HG02973 (cell line): ENCODE measurements around the gene KRTAP4-3.
"Not testable (repeated sequence)": the region's sequence is repeated elsewhere in the genome, so short reads cannot be mapped to it uniquely, and the experiment has no call there.

Source experiments
- ATAC-seq: cut with Tn5 transposase; IDR thresholded peaks from one replicate; pipeline ENCODE4 v1.9.1; 2021; ENCODE audit warnings: moderate library complexity; ENCODE audit not compliant: unreplicated experiment

KRTAP4-3 gene

GRCh38 chr17:41153856-41154255 lies 14.2 kb downstream of the KRTAP4-3 start:
- no peak for ATAC-seq

GRCh38 chr17:41151525-41151924 lies 16.5 kb downstream of the KRTAP4-3 start:
- no peak for ATAC-seq

DNA sequence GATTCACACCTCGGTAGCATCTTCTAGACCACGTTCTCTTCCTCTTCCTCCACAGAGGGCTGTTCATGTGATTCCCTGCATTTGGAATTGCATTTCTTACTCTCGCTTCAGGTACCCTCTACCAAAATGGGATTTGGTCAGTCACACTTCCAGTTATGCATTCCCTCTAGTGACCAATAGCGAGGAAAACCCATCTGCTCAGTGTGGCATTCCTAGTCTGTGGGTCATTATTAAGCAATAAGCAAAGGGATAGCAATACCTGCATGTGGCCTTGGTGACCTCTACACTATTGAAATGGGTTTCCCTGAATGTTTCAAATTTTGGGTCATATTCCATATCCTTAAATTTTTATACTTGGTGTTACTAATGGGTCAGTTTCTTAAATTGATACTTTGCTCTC lies 18.0 kb downstream of the KRTAP4-3 start:
- no peak for ATAC-seq

GRCh38 chr17:41149652-41149985 lies 18.4 kb downstream of the KRTAP4-3 start, which contains the start of gene KRTAP4-5:
TSS of gene KRTAP4-5 (minus strand) at chr17:41149825. CDS start at chr17:41149767, 58 bp downstream.
- ATAC-seq = no peak

DNA sequence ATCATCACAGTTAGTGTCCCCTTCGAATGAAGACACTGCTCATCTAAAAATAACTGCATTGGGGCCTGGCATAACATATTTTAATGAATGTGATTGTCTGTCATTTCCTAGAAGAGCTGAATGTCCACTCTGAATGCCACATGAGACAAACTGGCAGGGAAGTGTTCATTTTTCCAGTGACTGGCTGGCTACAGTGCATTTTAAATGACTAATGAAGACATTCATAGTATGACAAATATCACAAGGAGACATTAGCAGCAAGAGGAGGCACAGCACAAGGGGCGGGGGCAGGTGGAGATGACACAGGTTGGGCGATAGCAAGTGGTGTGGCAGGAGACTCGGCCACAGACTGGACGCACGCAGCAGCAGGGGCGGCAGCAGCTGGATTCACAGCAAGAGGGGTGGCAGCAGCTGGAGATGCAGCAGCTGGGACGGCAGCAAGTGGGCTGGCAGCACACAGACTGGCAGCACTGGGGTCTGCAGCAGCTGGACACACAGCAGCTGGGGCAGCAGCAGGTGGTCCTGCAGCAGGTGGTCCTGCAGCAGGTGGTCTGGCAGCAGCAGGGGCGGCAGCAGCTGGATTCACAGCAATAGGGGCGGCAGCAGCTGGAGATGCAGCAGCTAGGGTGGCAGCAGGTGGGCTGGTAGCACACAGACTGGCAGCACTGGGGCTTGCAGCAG lies 18.9 kb downstream of the KRTAP4-3 start:
- not testable (repeated sequence) for ATAC-seq

DNA sequence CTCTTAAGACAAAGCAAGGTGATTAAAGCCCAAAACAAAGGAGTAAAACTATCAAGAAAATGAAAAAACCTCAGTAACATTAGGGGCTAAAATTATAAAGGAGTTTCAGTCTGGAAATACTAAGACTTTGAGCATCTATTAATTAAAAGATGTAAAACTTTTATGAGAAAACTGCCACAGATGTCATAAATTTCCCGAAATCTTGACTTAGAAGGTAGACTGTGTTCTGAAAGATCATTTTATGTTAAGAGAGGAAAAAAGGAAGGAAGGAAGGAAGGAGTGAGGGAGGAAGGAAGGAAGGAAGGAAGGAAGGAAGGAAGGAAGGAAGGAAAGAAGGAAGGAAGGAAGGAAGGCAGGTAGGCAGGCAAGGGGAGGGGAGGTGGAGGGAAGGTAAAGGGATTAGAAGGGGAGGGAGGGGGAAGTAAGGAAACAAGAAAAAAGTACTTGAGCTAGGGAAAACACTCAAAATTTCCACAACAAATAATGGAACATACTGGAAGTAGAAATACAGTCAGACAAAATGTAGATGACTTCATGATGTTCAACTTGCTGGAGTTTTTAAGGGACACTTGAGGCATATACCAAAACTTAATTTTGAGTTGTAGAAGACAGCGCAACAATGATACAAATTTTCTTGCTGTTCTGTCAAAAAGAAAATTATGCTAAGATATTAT lies 20.4 kb downstream of the KRTAP4-3 start:
- ATAC-seq = no peak

GRCh38 chr17:41145261-41145660 lies 22.8 kb downstream of the KRTAP4-3 start:
- no peak for ATAC-seq

DNA sequence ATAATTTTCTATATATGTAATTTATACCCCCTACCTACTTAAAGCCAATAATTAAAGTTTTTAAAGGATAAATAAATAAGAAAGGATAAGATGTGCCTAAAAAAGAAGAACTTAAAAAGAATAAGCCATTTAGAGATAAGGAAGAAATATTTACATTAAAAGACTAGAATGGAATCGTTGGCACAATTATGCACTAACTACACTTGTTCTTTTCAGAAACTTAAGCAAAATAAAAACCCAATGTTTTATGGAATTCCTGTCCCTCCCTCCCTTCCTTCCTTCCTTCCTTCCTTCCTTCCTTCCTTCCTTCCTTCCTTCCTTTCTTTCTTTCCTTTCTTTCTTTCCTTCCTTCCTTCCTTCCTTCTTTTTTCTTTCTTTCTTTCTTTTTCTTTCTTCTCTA lies 23.2 kb downstream of the KRTAP4-3 start:
- ATAC-seq = no peak

GRCh38 chr17:41141361-41141760 lies 26.7 kb downstream of the KRTAP4-3 start:
- no peak for ATAC-seq

DNA sequence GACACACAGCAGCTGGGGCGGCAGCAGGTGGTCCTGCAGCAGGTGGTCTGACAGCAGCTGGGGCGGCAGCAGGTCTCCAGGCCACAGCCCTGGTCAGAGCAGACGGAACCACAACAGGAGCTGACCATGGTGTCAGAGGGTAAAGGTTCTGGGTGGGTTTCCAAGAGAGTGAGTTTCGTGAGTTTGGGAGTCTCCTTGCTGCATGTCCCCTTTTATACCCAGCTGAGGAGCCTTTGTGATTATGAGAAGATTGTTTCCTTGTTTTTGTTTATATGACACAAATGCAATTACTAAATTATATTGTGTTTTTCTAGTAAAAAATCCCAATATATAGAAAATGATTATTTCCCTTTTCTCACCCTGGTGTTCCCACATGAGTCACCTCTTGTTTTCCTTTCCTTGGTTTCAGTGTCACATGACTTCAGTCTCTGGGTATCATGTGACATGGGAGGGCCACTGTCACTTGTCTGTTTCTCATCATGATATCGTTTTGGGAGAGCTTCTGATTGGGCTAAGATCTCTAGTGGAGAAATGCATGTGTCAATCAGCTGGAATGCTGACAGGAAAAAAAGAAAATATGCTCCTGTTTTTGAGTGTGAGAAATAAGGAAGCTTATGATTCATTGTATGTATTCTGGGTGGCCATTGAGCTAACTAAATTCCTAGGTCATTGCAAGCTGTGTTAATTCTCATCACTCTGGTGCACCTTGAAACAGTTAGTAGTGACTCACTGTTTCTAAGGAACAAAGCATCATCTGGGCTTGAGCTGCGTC lies 27.5 kb downstream of the KRTAP4-3 start, which contains the start of gene KRTAP4-6:
TSS of gene KRTAP4-6 (minus strand) at position 185 of the 772 bp plus-strand sequence. CDS start at position 128, 57 bp downstream.
- ATAC-seq = no peak

GRCh38 chr17:41139865-41140264 lies 28.2 kb downstream of the KRTAP4-3 start:
- not testable (repeated sequence) for ATAC-seq

- no peak for ATAC-seq
These were observed 33.9 kb downstream of the KRTAP4-3 start for GRCh38 chr17:41133880-41134735.

DNA sequence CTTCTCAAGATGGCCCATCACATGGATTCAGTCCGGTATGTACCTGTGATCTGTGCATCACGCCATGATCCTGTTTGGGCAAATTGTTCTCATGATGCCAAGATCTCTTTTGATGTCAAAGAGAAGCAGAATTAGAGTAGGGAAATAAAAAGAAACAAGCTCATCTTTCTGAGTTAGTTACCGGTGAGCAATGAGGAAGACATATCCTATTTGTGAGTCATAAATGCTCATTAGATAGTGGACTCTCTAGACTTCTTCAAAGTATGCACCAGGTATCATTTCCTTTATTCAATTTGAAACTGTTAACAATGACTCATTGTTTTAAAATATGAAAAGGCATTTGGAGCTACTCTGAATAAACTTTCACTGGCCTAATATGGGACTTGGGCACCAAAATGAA lies 36.0 kb downstream of the KRTAP4-3 start:
- no peak for ATAC-seq

GRCh38 chr17:41127371-41127770 lies 40.6 kb downstream of the KRTAP4-3 start:
- ATAC-seq = no peak

DNA sequence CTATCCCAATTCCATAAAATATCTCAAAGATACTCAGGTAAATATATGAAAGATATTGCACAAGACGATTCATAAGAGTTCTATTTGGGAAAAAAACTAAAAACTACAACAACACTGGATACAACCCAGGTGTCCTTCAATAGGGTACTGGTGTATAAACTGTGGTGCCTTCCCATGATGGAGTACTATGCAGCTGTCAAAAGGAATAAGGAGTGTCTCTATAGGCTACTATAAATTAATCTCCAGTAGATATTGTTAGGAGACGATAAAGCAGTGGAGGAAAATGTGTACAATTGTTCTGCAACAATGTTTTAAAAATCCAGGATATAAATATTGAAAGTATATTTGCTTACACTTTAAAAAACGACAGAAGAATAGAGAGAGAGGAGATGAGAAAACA lies 41.6 kb downstream of the KRTAP4-3 start:
- no peak for ATAC-seq

DNA sequence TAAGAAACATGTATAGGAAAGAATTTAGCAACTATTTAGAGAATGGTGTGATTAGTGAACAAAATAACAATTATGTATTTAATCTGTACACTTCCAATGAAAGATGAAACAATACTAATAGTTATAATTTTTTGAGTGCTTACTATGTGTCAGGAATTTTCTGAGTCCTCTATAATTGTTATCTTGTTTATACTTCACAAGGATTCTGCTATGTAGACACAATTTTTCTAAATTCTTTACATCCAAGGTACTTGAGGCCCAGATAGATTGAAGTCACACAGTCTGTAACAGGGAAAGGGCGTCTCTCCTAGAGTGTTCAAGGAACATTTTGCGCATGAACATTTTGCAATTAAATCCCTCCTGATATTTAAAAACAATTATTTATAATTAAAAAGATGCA lies 43.0 kb downstream of the KRTAP4-3 start:
- no peak for ATAC-seq

GRCh38 chr17:41123991-41124371 lies 44.0 kb downstream of the KRTAP4-3 start, which contains the start of gene KRTAP4-12:
TSS of gene KRTAP4-12 (minus strand) at chr17:41124182. CDS start at chr17:41124122, 60 bp downstream.
- not testable (repeated sequence) for ATAC-seq

DNA sequence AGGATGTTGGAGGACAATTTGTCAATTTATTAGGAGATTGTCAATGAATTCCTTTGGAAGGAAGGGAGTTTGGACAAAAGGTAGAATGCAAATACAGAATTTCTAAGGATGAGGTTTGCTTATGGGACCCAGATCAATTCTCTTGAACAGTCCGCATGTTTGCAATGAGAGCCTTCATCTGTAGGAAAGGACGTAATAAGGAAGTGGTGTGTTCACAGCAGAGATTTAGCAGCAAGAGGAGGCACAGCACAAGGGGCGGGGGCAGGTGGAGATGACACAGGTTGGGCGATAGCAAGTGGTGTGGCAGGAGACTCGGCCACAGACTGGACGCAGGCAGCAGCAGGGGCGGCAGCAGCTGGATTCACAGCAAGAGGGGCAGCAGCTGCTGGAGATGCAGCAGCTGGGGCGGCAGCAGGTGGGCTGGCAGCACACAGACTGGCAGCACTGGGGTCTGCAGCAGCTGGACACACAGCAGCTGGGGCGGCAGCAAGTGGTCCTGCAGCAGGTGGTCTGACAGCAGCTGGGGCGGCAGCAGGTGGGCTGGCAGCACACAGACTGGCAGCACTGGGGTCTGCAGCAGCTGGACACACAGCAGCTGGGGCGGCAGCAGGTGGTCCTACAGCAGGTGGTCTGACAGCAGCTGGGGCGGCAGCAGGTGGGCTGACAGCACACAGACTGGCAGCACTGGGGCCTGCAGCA lies 44.6 kb downstream of the KRTAP4-3 start:
- ATAC-seq = not testable (repeated sequence)

DNA sequence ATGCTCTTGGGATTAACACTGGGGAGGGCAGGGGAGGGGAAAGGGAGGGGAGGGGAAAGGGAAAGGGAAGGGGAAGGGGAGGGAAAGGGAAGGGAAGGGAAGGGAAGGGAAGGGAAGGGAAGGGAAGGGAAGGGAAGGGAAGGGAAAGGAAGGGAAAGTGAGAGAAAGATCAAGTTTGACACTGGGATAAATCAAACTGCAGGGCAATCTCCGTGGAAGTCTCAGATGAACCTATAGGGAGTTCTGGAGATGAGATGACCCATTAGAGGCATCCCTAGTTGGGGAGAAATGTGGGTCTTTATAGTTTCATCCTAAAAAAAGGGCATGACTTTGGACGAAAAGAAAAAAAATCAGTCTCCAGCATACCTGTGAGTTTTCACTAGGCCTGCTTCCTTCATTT lies 46.3 kb downstream of the KRTAP4-3 start:
- no peak for ATAC-seq
